Panc1 (cell line): ENCODE data around the gene AFF2. TPM values are rescaled to one million over a fixed set of nuclear protein-coding genes. Genes with fewer than 3 reads are reported as not detected.

Experiments used
- ATAC-seq: fragments of 200-7000 bp; cut with Tn5 transposase; 2 replicates; pipeline ENCODE4 v1.9.1; 2020; ENCODE audit warnings: mild to moderate bottlenecking, moderate library complexity
- BruUV-seq: library from RNA; stranded (reverse); fragments of 400-500 nt; replicated peaks from 2 replicates; lab custom pipeline; 2021; lab: Mats Ljungman, UMichigan
- CTCF ChIA-PET: fragments of 300-600 bp; sonication (Branson Sonifier 250); formaldehyde crosslinking; loops from one replicate; lab custom pipeline; 2022; ENCODE audit warnings: antibody characterized with exemption; lab: Charles Lee
- POLR2A ChIA-PET: fragments of 300-600 bp; sonication (Branson Sonifier 250); formaldehyde crosslinking; loops from one replicate; lab custom pipeline; 2022; ENCODE audit warnings: antibody characterized with exemption; lab: Charles Lee
- DNase-seq: peaks from one replicate; pipeline ENCODE4 v3.0.0-alpha.2; 2010; ENCODE audit warnings: low read depth, low spot score
- H3K27ac ChIP-seq: 2 replicates; pipeline ENCODE4 v1.5.1; 2011; ENCODE audit warnings: mild to moderate bottlenecking, low read length, inconsistent platforms
- H3K27me3 ChIP-seq: fragments of 200-500 bp; sonication (Bioruptor generic); 2 replicates; pipeline ENCODE4 v1.6.0; 2014; ENCODE audit warnings: low read length, inconsistent platforms; ENCODE audit not compliant: control insufficient read depth, insufficient read depth
- H3K36me3 ChIP-seq: fragments of 200-500 bp; sonication (Bioruptor generic); 2 replicates; pipeline ENCODE4 v1.5.1; 2014; ENCODE audit warnings: inconsistent platforms, mild to moderate bottlenecking, low read length, moderate library complexity; ENCODE audit not compliant: control insufficient read depth, insufficient read depth
- H3K4me1 ChIP-seq: 2 replicates; pipeline ENCODE4 v1.5.1; 2011; ENCODE audit warnings: inconsistent platforms, mild to moderate bottlenecking, low read length, moderate library complexity; ENCODE audit not compliant: control insufficient read depth, insufficient read depth
- H3K4me3 ChIP-seq, 2 experiments: 2 replicates each; pipeline ENCODE4 v1.5.1; 2011 to 2012; ENCODE audit warnings: low read depth in 2 of 2, low read length in 2 of 2, mild to moderate bottlenecking in 2 of 2, inconsistent platforms in 1 of 2, moderate library complexity in 1 of 2
- H3K9me3 ChIP-seq: fragments of 200-500 bp; sonication (Bioruptor generic); 2 replicates; pipeline ENCODE4 v1.5.1; 2014; ENCODE audit warnings: low read depth, mild to moderate bottlenecking, inconsistent platforms, low read length, moderate library complexity; ENCODE audit not compliant: control insufficient read depth, insufficient read depth
- CTCF ChIP-seq: fragments of 450-650 bp; IDR thresholded peaks from 2 replicates; pipeline ENCODE4 v1.5.1; 2017; ENCODE audit warnings: mild to moderate bottlenecking
- POLR2AphosphoS5 ChIP-seq: IDR thresholded peaks from 2 replicates; pipeline ENCODE4 v1.6.1; 2012; ENCODE audit warnings: mild to moderate bottlenecking, low read depth, low read length, moderate library complexity
- REST ChIP-seq, 2 experiments: IDR thresholded peaks; 2 replicates each; pipeline ENCODE4 v1.6.1; 2011 to 2012; ENCODE audit warnings: low read depth in 2 of 2, control low read depth in 1 of 2, low read length in 1 of 2, mild to moderate bottlenecking in 1 of 2, moderate library complexity in 1 of 2; ENCODE audit not compliant: insufficient read depth in 1 of 2
- SIN3A ChIP-seq: IDR thresholded peaks from 2 replicates; pipeline ENCODE4 v1.6.1; 2012; ENCODE audit warnings: low read depth, mild to moderate bottlenecking, low read length, moderate library complexity, borderline replicate concordance; ENCODE audit not compliant: insufficient read depth
- TCF7L2 ChIP-seq: IDR thresholded peaks from 2 replicates; pipeline ENCODE4 v1.6.1; 2011; ENCODE audit warnings: mild to moderate bottlenecking, low read depth, low read length, inconsistent platforms
- in situ Hi-C: cut with HindIII; loops from 2 replicates; pipeline ENCODE4 v1.10.0; 2016; ENCODE audit warnings: low sequenced_read_pairs, low pct_unique_long_range_greater_than_20kb
- intact Hi-C: fragments of 100-400 bp; cut with micrococcal nuclease; formaldehyde crosslinking; loops from one replicate; pipeline ENCODE4 v1.10.0; 2022; ENCODE audit not compliant: unreplicated experiment
- total RNA-seq: library from RNA; stranded (reverse); gene quantifications from one replicate; pipeline ENCODE4 v1.2.1, GENCODE V29; 2021; ENCODE audit not compliant: unreplicated experiment

AFF2 gene
- total RNA-seq, 1 experiment from 2014 or later = 0.05 TPM

- ATAC-seq = no peak
These were observed 100.6 kb downstream of the AFF2 start for GRCh38 chrX:148601034-148601433.

GRCh38 chrX:148609515-148610327, 109.3 kb downstream of the AFF2 start:
- in situ Hi-C loops = no loop called here
- DNase-seq = no peak

More at GRCh38 chrX:148601034-148601433, 100.6 kb downstream of the AFF2 start:
- Histone ChIP-seq H3K36me3 (no peaks in the 10 kb centered on the region), H3K27me3 (no peaks in the 10 kb centered on the region), H3K9me3 (no peaks in the 10 kb centered on the region), H3K4me1 (no peaks in the 10 kb centered on the region), H3K4me3 (no peak overlapping the region), H3K27ac (no peak overlapping the region)
- intact Hi-C loops (no loop called here), in situ Hi-C loops (no loop called here)
- DNase-seq = no peak
- TF ChIP-seq SIN3A = no peak
- no peak for TF ChIP-seq REST (IDR thresholded peaks at IDR 0.05; ENCODE audit: insufficient read depth in 1 of 2, low read depth in 2 of 2, low read length in 1 of 2)
- TF ChIP-seq TCF7L2 = no peak
- TF ChIP-seq POLR2AphosphoS5 = no peak
- TF ChIP-seq CTCF = no peak
- ChIA-PET POLR2A (no interaction called here), CTCF (no interaction called here)
- BruUV-seq = no TSS peak

More at GRCh38 chrX:148609515-148610327, 109.3 kb downstream of the AFF2 start:
- Histone ChIP-seq H3K4me3 (no peak overlapping the region), H3K36me3 (no peaks in the 10 kb centered on the region), H3K27me3 (no peaks in the 10 kb centered on the region), H3K9me3 (no peaks in the 10 kb centered on the region), H3K27ac (no peak overlapping the region), H3K4me1 (no peaks in the 10 kb centered on the region)
- ChIA-PET CTCF (no interaction called here), POLR2A (no interaction called here)
- BruUV-seq = no TSS peak
- intact Hi-C loops = no loop called here
- no peak for TF ChIP-seq POLR2AphosphoS5
- no peak for TF ChIP-seq REST (IDR thresholded peaks at IDR 0.05; ENCODE audit: insufficient read depth in 1 of 2, low read depth in 2 of 2, low read length in 1 of 2)
- no peak for TF ChIP-seq TCF7L2
- no peak for TF ChIP-seq SIN3A
- TF ChIP-seq CTCF = no peak
- no peak for ATAC-seq
